Colonic mucosa (tissue), 4 donors: ENCODE results near the gene GFOD1. TPM values are rescaled to one million over a fixed set of nuclear protein-coding genes. Genes with fewer than 3 reads are reported as not detected.

Experiments used
- DNase-seq: peaks from one replicate; pipeline ENCODE4 v3.0.0-alpha.2; 2020
- H3K27ac ChIP-seq: fragments of 200-600 bp; one replicate; pipeline ENCODE4 v1.8.0; 2021
- H3K27me3 ChIP-seq: fragments of 200-600 bp; one replicate; pipeline ENCODE4 v1.8.0; 2021
- H3K36me3 ChIP-seq: fragments of 200-600 bp; one replicate; pipeline ENCODE4 v1.8.0; 2021
- H3K4me1 ChIP-seq: fragments of 200-600 bp; one replicate; pipeline ENCODE4 v1.8.0; 2021; ENCODE audit warnings: mild to moderate bottlenecking
- H3K4me3 ChIP-seq: fragments of 200-600 bp; one replicate; pipeline ENCODE4 v1.8.0; 2021
- H3K9ac ChIP-seq, 2 donors: one replicate each; pipeline ENCODE4 v1.7.0; 2013; ENCODE audit warnings: control low read depth in 2 of 2, low read depth in 2 of 2, low read length in 2 of 2
- H3K9me3 ChIP-seq: fragments of 200-600 bp; one replicate; pipeline ENCODE4 v1.8.0; 2021
- CTCF ChIP-seq: fragments of 200-600 bp; IDR thresholded peaks from one replicate; pipeline ENCODE4 v1.8.0; 2022; ENCODE audit warnings: antibody characterized with exemption, mild to moderate bottlenecking
- intact Hi-C: fragments of 100-400 bp; cut with DNase I; formaldehyde crosslinking; loops from one replicate; pipeline ENCODE4 v1.14.1; 2022
- total RNA-seq, 2 donors: library from RNA; stranded (reverse); fragmentation: NEBNext Ultra II Directional in 1 of 2; extraction: Animal tissue kit (Norgen Biotek cat#: 25700) in 1 of 2; gene quantifications; one replicate each; pipeline ENCODE4 v1.2.1, GENCODE V29; 2021
- donor health status: healthy.
- donor health status: DM: no; HTN: no; CAD: no.
- donor health status: DM: no; HTN: no; CAD: no.

Gene GFOD1
- total RNA-seq, 2 donors from 2014 or later, result 6.9 to 7.6 TPM

DNA sequence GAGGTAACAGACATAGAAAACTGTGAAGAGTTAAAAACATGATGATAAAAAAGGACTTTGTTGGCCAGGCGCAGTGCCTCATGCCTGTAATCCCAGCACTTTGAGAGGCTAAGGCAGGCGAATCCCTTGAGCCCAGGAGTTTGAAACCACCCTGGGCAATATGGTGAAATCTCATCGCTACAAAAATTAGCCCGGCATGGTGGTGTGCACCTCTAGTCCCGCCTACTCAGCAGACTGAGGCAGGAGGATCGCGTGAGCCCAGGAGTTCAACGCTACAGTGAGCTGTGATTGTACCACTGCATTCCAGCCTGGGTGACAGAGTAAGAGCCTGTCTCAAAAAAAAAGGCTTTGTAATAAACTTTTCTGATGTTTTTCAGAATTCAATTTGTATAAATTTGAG lies 60.1 kb downstream of the GFOD1 start:
- no peak for TF ChIP-seq CTCF
- Histone ChIP-seq H3K27me3 (no peaks in the 10 kb centered on the region), H3K9ac (no peak overlapping the region), H3K4me1 (no peaks in the 10 kb centered on the region), H3K27ac (no peak overlapping the region), H3K4me3 (no peak overlapping the region), H3K9me3 (no peaks in the 10 kb centered on the region), H3K36me3 (no peaks in the 10 kb centered on the region)
- intact Hi-C loops, result no loop called here
- DNase-seq, result no peak

DNA sequence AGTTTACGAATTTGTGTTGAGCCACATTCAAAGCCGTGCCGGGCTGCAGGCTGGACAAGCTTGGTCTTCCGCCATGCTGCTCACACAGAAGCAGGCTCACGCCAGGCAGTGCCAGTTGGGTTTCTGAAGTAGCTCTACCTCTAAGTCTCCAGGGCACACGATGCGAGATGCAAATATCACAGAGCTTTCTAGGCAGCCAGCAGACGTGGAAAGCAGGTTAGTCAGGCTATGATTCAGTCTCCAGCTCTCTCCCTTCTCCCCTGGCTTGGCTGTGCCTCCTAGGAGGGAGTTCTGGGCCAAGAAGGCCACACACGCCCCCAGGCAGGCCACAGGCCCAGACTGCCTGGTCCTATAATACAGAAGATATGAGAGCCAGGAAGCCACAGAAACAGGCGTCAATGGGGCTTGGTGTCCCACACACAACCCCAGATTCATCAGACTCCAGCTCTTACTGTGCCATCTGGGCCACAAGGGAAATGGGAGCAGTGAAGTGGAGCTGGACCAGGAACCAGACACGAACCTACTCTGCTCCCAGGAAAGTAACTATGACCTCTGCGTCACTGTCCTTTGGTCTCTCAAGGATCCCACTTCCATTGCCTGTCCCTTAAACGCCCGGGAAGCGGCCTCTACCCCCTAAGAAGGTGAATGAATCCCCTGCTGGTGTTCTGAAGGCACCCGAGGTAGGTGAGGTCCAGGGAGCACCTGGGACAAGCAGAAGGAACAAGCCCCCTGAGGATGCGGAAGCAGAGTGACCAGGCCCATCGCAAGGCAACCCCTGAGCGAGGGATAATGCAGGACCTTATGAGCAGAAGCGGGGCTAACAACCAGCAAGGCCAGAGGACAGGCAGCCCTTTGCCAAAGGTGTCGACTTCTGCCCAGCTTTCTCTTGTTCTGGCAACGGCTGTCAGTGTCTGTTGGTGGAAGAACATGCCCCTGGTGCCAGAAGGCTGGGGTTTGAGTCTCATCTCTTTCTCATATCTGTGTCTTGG lies 61.2 kb downstream of the GFOD1 start:
- H3K27ac ChIP-seq, result no peak overlapping the region
- no peaks in the 10 kb centered on the region for H3K9me3 ChIP-seq

DNA sequence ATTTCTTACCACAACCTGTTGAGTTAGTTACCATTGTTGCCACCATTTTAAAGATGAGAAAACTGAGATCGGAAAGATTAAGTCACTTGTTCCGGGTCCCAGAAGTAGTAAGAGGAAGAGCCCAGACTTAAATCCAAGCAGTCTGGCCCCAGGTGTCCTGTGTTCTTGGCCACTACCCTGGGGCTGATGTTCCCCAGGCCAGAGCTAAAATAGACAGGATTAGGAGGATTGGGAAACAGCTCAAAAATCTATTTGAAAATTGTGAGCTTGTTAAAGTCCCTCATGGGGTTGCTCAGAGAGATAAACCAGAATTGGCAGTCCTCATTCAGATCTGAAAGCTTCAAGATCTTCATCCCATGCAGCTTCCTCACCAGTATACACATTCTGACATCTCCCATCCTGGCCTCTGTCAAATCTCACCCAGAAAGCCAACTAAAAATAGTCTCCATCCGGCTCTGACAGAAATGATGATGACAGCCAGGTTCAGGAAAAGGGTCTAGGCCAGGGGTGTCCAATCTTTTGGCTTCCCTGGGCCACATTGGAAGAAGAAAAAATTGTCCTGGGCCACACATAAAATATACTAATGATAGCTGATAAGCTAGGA lies 62.0 kb downstream of the GFOD1 start:
- H3K4me3 ChIP-seq, result no peak overlapping the region
- intact Hi-C loops, result no loop called here
- no peaks in the 10 kb centered on the region for H3K36me3 ChIP-seq
- H3K9ac ChIP-seq, result no peak overlapping the region
- no peaks in the 10 kb centered on the region for H3K9me3 ChIP-seq
- TF ChIP-seq CTCF, result no peak
- H3K27ac ChIP-seq, result no peak overlapping the region
- DNase-seq, result no peak
- H3K27me3 ChIP-seq, result no peaks in the 10 kb centered on the region
- H3K4me1 ChIP-seq, result no peaks in the 10 kb centered on the region

More for the DNA sequence above, 61.2 kb downstream of the GFOD1 start:
- intact Hi-C loops, result no loop called here
- no peak for DNase-seq
- Histone ChIP-seq H3K27me3 (no peaks in the 10 kb centered on the region), H3K4me1 (no peaks in the 10 kb centered on the region), H3K36me3 (no peaks in the 10 kb centered on the region), H3K9ac (no peak overlapping the region), H3K4me3 (no peak overlapping the region)
- no peak for TF ChIP-seq CTCF

GRCh38 chr6:13423252-13423651 lies 64.1 kb downstream of the GFOD1 start:
- H3K9ac ChIP-seq, result no peak overlapping the region
- no peaks in the 10 kb centered on the region for H3K4me1 ChIP-seq
- no peak for TF ChIP-seq CTCF

GRCh38 chr6:13422681-13423221 lies 64.6 kb downstream of the GFOD1 start:
- Histone ChIP-seq H3K4me3 (no peak overlapping the region), H3K27me3 (no peaks in the 10 kb centered on the region), H3K36me3 (no peaks in the 10 kb centered on the region), H3K4me1 (no peaks in the 10 kb centered on the region), H3K9me3 (no peaks in the 10 kb centered on the region), H3K27ac (peak overlapping the region; percentile 22), H3K9ac (no peak overlapping the region)
- intact Hi-C loops, result no loop called here
- DNase-seq, result no peak
- TF ChIP-seq CTCF, result no peak

More at GRCh38 chr6:13423252-13423651, 64.1 kb downstream of the GFOD1 start:
- Histone ChIP-seq H3K4me3 (no peak overlapping the region), H3K27ac (no peak overlapping the region), H3K27me3 (no peaks in the 10 kb centered on the region), H3K36me3 (no peaks in the 10 kb centered on the region), H3K9me3 (no peaks in the 10 kb centered on the region)
- DNase-seq, result no peak
- intact Hi-C loops, result no loop called here
